IMR-90 (cell line): Measurements from ENCODE around the gene AIP. TPM values are rescaled to one million over a fixed set of nuclear protein-coding genes. Genes with fewer than 3 reads are reported as not detected.
"Not testable (repeated sequence)": the region's sequence is repeated elsewhere in the genome, so short reads cannot be mapped to it uniquely, and the experiment has no call there.

Experiments used
- ATAC-seq: fragments of 200-7000 bp; cut with Tn5 transposase; 2 replicates; pipeline ENCODE4 v1.9.1; 2020; ENCODE audit warnings: low read depth, mild to moderate bottlenecking, moderate library complexity
- BruUV-seq: library from RNA; stranded (reverse); fragments of 400-500 nt; replicated peaks from 2 replicates; lab custom pipeline; 2021; lab: Mats Ljungman, UMichigan
- CTCF ChIA-PET: fragments of 300-600 bp; formaldehyde crosslinking; extraction: SDS; loops from one replicate; lab custom pipeline; 2021; ENCODE audit warnings: antibody characterized with exemption; lab: Yijun Ruan, JAX
- POLR2A ChIA-PET: fragments of 300-600 bp; sonication (Branson Sonifier 250); formaldehyde crosslinking; loops from one replicate; lab custom pipeline; 2022; ENCODE audit warnings: antibody characterized with exemption; ENCODE audit not compliant: unreplicated experiment; lab: Charles Lee
- DNase-seq: peaks from one replicate; pipeline ENCODE4 v3.0.0; 2013
- H2AFZ ChIP-seq: replicated peaks from 2 replicates; pipeline ENCODE3; 2013; ENCODE audit warnings: low read length, mild to moderate bottlenecking; ENCODE audit not compliant: poor library complexity
- H2AK5ac ChIP-seq: 2 replicates; pipeline ENCODE4 v1.6.1; 2013; ENCODE audit warnings: low read depth, low read length, inconsistent platforms
- H2AK9ac ChIP-seq: replicated peaks from 2 replicates; pipeline ENCODE3; 2013; ENCODE audit warnings: mild to moderate bottlenecking, low read depth, low read length, moderate library complexity; ENCODE audit not compliant: poor library complexity
- H2BK120ac ChIP-seq: 2 replicates; pipeline ENCODE4 v1.6.1; 2013; ENCODE audit warnings: low read depth, low read length, inconsistent platforms
- H2BK15ac ChIP-seq: 3 replicates; pipeline ENCODE4 v1.6.1; 2013; ENCODE audit warnings: low read depth, low read length, inconsistent platforms
- H2BK20ac ChIP-seq: 2 replicates; pipeline ENCODE4 v1.6.1; 2013; ENCODE audit warnings: low read depth, mild to moderate bottlenecking, inconsistent platforms, low read length, moderate library complexity
- H2BK5ac ChIP-seq: 2 replicates; pipeline ENCODE4 v1.6.1; 2013; ENCODE audit warnings: mild to moderate bottlenecking, low read depth, low read length, inconsistent platforms; ENCODE audit not compliant: poor library complexity, severe bottlenecking
- H3K14ac ChIP-seq: replicated peaks from 2 replicates; pipeline ENCODE4 v1.6.1; 2013; ENCODE audit warnings: low read depth, low read length, inconsistent platforms
- H3K18ac ChIP-seq: 2 replicates; pipeline ENCODE4 v1.6.1; 2013; ENCODE audit warnings: low read depth, low read length, control low read depth
- H3K23ac ChIP-seq: 2 replicates; pipeline ENCODE4 v1.6.1; 2013; ENCODE audit warnings: low read depth, low read length, inconsistent platforms
- H3K27ac ChIP-seq: 2 replicates; pipeline ENCODE4 v1.5.1; 2013; ENCODE audit warnings: mild to moderate bottlenecking, control low read depth, low read length; ENCODE audit not compliant: insufficient read depth
- H3K27me3 ChIP-seq: 2 replicates; pipeline ENCODE4 v1.6.1; 2013; ENCODE audit warnings: low read length; ENCODE audit not compliant: control insufficient read depth, insufficient read depth
- H3K36me3 ChIP-seq: 2 replicates; pipeline ENCODE4 v1.6.1; 2013; ENCODE audit warnings: low read length, mixed read lengths; ENCODE audit not compliant: control insufficient read depth, insufficient read depth
- H3K4ac ChIP-seq: 2 replicates; pipeline ENCODE4 v1.6.1; 2013; ENCODE audit warnings: low read depth, low read length, inconsistent platforms
- H3K4me1 ChIP-seq: 2 replicates; pipeline ENCODE4 v1.6.1; 2013; ENCODE audit warnings: low read length, mixed read lengths; ENCODE audit not compliant: control insufficient read depth, insufficient read depth
- H3K4me2 ChIP-seq: 2 replicates; pipeline ENCODE4 v1.6.1; 2013; ENCODE audit warnings: low read depth, mild to moderate bottlenecking, control low read depth, low read length, moderate library complexity
- H3K4me3 ChIP-seq: 2 replicates; pipeline ENCODE4 v1.5.1; 2013; ENCODE audit warnings: low read depth, mild to moderate bottlenecking, control low read depth, low read length, moderate library complexity; ENCODE audit not compliant: insufficient read depth
- H3K56ac ChIP-seq: 2 replicates; pipeline ENCODE4 v1.6.1; 2013; ENCODE audit warnings: low read length, inconsistent platforms; ENCODE audit not compliant: insufficient read depth; ENCODE audit errors: extremely low read depth
- H3K79me1 ChIP-seq, 2 experiments: 2 replicates each; pipeline ENCODE4 v1.6.1; 2013; ENCODE audit warnings: low read length in 2 of 2, inconsistent platforms in 1 of 2, low read depth in 1 of 2
- H3K9ac ChIP-seq: 2 replicates; pipeline ENCODE4 v1.6.1; 2013; ENCODE audit warnings: low read depth, low read length, control low read depth
- H3K9me1 ChIP-seq: 2 replicates; pipeline ENCODE4 v1.6.1; 2013; ENCODE audit warnings: low read length, inconsistent platforms; ENCODE audit not compliant: insufficient read depth
- H3K9me3 ChIP-seq: 2 replicates; pipeline ENCODE4 v1.6.1; 2013; ENCODE audit warnings: low read length; ENCODE audit not compliant: control insufficient read depth, insufficient read depth
- H4K20me1 ChIP-seq: 2 replicates; pipeline ENCODE4 v1.6.1; 2013; ENCODE audit warnings: low read length, inconsistent platforms; ENCODE audit not compliant: insufficient read depth
- H4K5ac ChIP-seq: 2 replicates; pipeline ENCODE4 v1.6.1; 2013; ENCODE audit warnings: mild to moderate bottlenecking, low read depth, low read length, control low read depth
- H4K8ac ChIP-seq, 2 experiments: 2 replicates each; pipeline ENCODE4 v1.6.1; 2013; ENCODE audit warnings: low read depth in 2 of 2, low read length in 2 of 2, control low read depth in 1 of 2, inconsistent platforms in 1 of 2
- H4K91ac ChIP-seq: 2 replicates; pipeline ENCODE4 v1.6.1; 2013; ENCODE audit warnings: low read depth, low read length, inconsistent platforms; ENCODE audit not compliant: insufficient read depth
- BHLHE40 ChIP-seq: fragments of 150-350 bp; IDR thresholded peaks from 2 replicates; pipeline ENCODE4 v1.6.1; 2016; ENCODE audit warnings: mild to moderate bottlenecking, low read depth, low read length
- POLR2A ChIP-seq: IDR thresholded peaks from 2 replicates; pipeline ENCODE4 v1.6.1; 2012; ENCODE audit warnings: mild to moderate bottlenecking, low read depth, low read length
- RAD21 ChIP-seq: IDR thresholded peaks from 2 replicates; pipeline ENCODE4 v1.6.1; 2012; ENCODE audit warnings: low read length, improper control_type of control experiment
- WGBS, 2 experiments: methylation state at CpG; one replicate each; pipeline versions ENCODE4 v1.1.5 to v1.1.7; 2013; ENCODE audit warnings: missing lambda C conversion rate in 2 of 2; ENCODE audit not compliant: insufficient read length in 1 of 2; ENCODE audit errors: extremely low coverage in 2 of 2; 5-methylcytosine and 5-hydroxymethylcytosine counted together
- dilution Hi-C: fragments of 300-500 bp; cut with HindIII; formaldehyde crosslinking; loops from one replicate; pipeline ENCODE4 v1.14.3; 2018; ENCODE audit warnings: low sequenced_read_pairs; ENCODE audit not compliant: unreplicated experiment
- in situ Hi-C: fragments of 300-500 bp; cut with MboI; formaldehyde crosslinking; loops from 3 replicates; pipeline ENCODE4 v1.14.3; 2019; ENCODE audit warnings: low sequenced_read_pairs, inconsistent platforms, mixed read lengths
- intact Hi-C: fragments of 100-400 bp; cut with micrococcal nuclease; formaldehyde crosslinking; loops from 2 replicates; pipeline ENCODE4 v1.10.0; 2022
- polyA plus RNA-seq, 3 experiments: library from polyadenylated mRNA; depleted of rRNA; stranded (reverse); fragments of >200 nt; gene quantifications; 2 replicates each; pipeline ENCODE4 v1.2.3, GENCODE V29; 2012; ENCODE audit warnings: low replicate concordance in 1 of 3
- total RNA-seq: library from RNA; depleted of rRNA; stranded (reverse); fragments of >200 nt; gene quantifications from 2 replicates; pipeline ENCODE4 v1.2.3, GENCODE V29; 2012
- TF ChIP-seq, protein P1 (sequence below): fragments of 150-350 bp; IDR thresholded peaks from 2 replicates; pipeline ENCODE4 v1.6.1; 2017; ENCODE audit warnings: mild to moderate bottlenecking, antibody characterized with exemption, low read length, low read depth

AIP gene
- total and polyA plus RNA-seq, 2 of the 4 experiments (the other 2 are of a cell fraction), result 95.5 to 122 TPM

DNA sequence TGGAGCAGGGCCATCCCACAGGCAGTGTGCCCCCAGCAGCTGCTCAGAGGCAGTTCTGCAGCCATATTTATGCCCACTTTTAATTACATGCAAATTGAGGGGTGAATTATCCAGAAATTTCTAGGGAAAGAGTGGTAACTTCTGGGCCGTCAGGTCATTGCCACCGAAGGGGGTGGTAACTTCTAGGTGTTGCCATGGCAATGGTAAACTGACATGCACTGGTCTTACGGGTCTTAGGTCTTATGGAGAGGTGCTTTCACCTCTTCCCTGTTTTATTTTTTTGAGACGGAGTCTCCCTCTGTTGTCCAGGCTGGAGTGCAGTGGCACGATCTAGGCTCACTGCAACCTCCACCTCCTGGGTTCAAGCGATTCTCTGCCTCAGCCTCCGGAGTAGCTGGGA, 9.9 kb upstream of the AIP start:
- H4K8ac ChIP-seq, result no peak overlapping the region
- no peaks in the 10 kb centered on the region for H3K9me3 ChIP-seq
- no peak overlapping the region for H2BK5ac ChIP-seq
- no peak overlapping the region for H2AK5ac ChIP-seq
- TF ChIP-seq POLR2A, result no peak
- TF ChIP-seq RAD21, result no peak
- TF ChIP-seq BHLHE40, result no peak
- TF ChIP-seq, protein P1, sequence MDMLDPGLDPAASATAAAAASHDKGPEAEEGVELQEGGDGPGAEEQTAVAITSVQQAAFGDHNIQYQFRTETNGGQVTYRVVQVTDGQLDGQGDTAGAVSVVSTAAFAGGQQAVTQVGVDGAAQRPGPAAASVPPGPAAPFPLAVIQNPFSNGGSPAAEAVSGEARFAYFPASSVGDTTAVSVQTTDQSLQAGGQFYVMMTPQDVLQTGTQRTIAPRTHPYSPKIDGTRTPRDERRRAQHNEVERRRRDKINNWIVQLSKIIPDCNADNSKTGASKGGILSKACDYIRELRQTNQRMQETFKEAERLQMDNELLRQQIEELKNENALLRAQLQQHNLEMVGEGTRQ, result no peak
- no peak overlapping the region for H3K27ac ChIP-seq
- H3K36me3 ChIP-seq, result no peaks in the 10 kb centered on the region
- no peaks in the 10 kb centered on the region for H3K9me1 ChIP-seq
- H3K56ac ChIP-seq, result no peak overlapping the region
- H3K18ac ChIP-seq, result no peak overlapping the region
- DNase-seq, result no peak
- in situ Hi-C loops (no loop called here), dilution Hi-C loops (no loop called here), intact Hi-C loops (no loop called here)
- no peak overlapping the region for H3K14ac ChIP-seq
- H3K4me3 ChIP-seq, result no peak overlapping the region
- BruUV-seq, result no TSS peak
- ATAC-seq, result no peak
- no peak overlapping the region for H3K9ac ChIP-seq
- no peaks in the 10 kb centered on the region for H4K20me1 ChIP-seq
- H2BK15ac ChIP-seq, result no peak overlapping the region
- ChIA-PET CTCF (interaction anchor here (0.6 kb wide), 1 partner anchor 72 kb away, joined by 3 read pairs; no protein-coding TSS in a partner anchor), POLR2A (no interaction called here)
- no peak overlapping the region for H2BK120ac ChIP-seq
- no peak overlapping the region for H2AFZ ChIP-seq
- peaks cover 3% of the 10 kb centered on the region for H3K27me3 ChIP-seq
- WGBS, 2 experiments, result no CpG with 5 or more reads among the region's 7 CpGs
- peaks cover 0 to 8% of the 10 kb centered on the region in 2 experiments; a peak in 2 of 4 replicates for H3K79me1 ChIP-seq
- peak overlapping the region; percentile 72 for H2AK9ac ChIP-seq
- no peak overlapping the region for H3K4me2 ChIP-seq
- H2BK20ac ChIP-seq, result no peak overlapping the region
- H3K4me1 ChIP-seq, result peaks cover 4% of the 10 kb centered on the region
- H4K91ac ChIP-seq, result no peak overlapping the region
- no peak overlapping the region for H3K4ac ChIP-seq
- no peak overlapping the region for H4K5ac ChIP-seq
- H3K23ac ChIP-seq, result no peak overlapping the region

DNA sequence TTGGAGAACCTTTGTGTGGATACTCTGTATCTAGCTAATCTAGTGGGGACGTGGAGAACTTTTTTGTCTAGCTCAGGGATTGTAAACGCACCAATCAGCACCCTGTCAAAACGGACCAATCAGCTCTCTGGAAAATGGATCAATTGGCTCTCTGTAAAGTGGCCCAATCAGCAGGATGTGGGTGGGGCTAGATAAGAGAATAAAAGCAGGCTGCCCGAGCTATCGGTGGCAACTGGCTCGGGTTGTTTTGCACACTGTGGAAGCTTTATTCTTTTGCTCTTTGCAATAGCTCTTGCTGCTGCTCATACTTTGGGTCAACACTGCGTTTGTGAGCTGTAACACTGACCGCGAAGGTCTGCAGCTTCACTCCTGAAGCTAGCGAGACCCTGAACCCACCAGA, 6.1 kb upstream of the AIP start:
- BruUV-seq, H3K4me2 ChIP-seq, H3K79me1 ChIP-seq, H3K27me3 ChIP-seq, H3K27ac ChIP-seq, in situ Hi-C loops, H4K8ac ChIP-seq, intact Hi-C loops, POLR2A ChIA-PET, H2AK5ac ChIP-seq, dilution Hi-C loops, H3K23ac ChIP-seq, ATAC-seq, H3K9me1 ChIP-seq, H3K4ac ChIP-seq, H2AFZ ChIP-seq, H3K36me3 ChIP-seq, H3K9ac ChIP-seq, H4K91ac ChIP-seq, H2BK15ac ChIP-seq, H2BK20ac ChIP-seq, H2AK9ac ChIP-seq, H3K9me3 ChIP-seq, H3K4me1 ChIP-seq, H3K4me3 ChIP-seq, H4K20me1 ChIP-seq, H2BK120ac ChIP-seq, H3K14ac ChIP-seq, H4K5ac ChIP-seq, H3K56ac ChIP-seq, H3K18ac ChIP-seq, H2BK5ac ChIP-seq, DNase-seq: not testable (repeated sequence)
- WGBS, 2 experiments, result 89% methylated on average over 7 of the region's 10 CpGs; no CpG with 5 or more reads in 1 of the 2 experiments
- CTCF ChIA-PET, result interaction anchor here (0.6 kb wide), 1 partner anchor 95 kb away, joined by 4 read pairs; no protein-coding TSS in a partner anchor
